CD4-positive, CD25-positive, alpha-beta regulatory T cell (primary cell): ENCODE results near the gene RNASEH2A. TPM values are rescaled to one million over a fixed set of nuclear protein-coding genes. Genes with fewer than 3 reads are reported as not detected.

Experiments
- ATAC-seq, 2 donors: fragments of 150-1000 bp; cut with Tn5 transposase; one replicate each; pipeline ENCODE4 v1.10.0; 2021; ENCODE audit warnings: low read depth in 2 of 2, moderate number of reproducible peaks in 2 of 2, moderate library complexity in 1 of 2
- DNase-seq, 3 donors: peaks; one replicate each; pipeline versions ENCODE4 v3.0.0 to v3.0.0-alpha.2; 2012 to 2022; ENCODE audit warnings: mixed read lengths in 1 of 3
- H3K27ac ChIP-seq: one replicate; pipeline ENCODE4 v1.7.0; 2013; ENCODE audit warnings: mild to moderate bottlenecking, low read length; ENCODE audit not compliant: insufficient read depth, poor library complexity, severe bottlenecking
- H3K27me3 ChIP-seq: one replicate; pipeline ENCODE4 v1.7.0; 2013; ENCODE audit warnings: low read length; ENCODE audit not compliant: control insufficient read depth, insufficient read depth
- H3K36me3 ChIP-seq: one replicate; pipeline ENCODE4 v1.7.0; 2013; ENCODE audit warnings: mild to moderate bottlenecking, low read length, moderate library complexity; ENCODE audit not compliant: control insufficient read depth, insufficient read depth
- H3K4me1 ChIP-seq: 2 replicates; pipeline ENCODE4 v1.7.0; 2013; ENCODE audit warnings: mild to moderate bottlenecking, low read length; ENCODE audit not compliant: insufficient read depth, control insufficient read depth, poor library complexity, severe bottlenecking
- H3K4me3 ChIP-seq: one replicate; pipeline ENCODE4 v1.7.0; 2013; ENCODE audit warnings: low read depth, mild to moderate bottlenecking, low read length, moderate library complexity
- H3K9me3 ChIP-seq, 2 experiments: 1 replicate in 1 of 2; 2 replicates in 1 of 2; pipeline ENCODE4 v1.7.0; 2013; ENCODE audit warnings: low read length in 2 of 2, mild to moderate bottlenecking in 1 of 2, moderate library complexity in 1 of 2; ENCODE audit not compliant: control insufficient read depth in 2 of 2
- H3K27ac Mint-ChIP-seq, 3 donors: one replicate each; pipeline ENCODE4 v1.8.0; 2020 to 2022; ENCODE audit warnings: mild to moderate bottlenecking in 3 of 3, mixed read lengths in 3 of 3, moderate library complexity in 2 of 3
- H3K27me3 Mint-ChIP-seq: one replicate; pipeline ENCODE4 v1.8.0; 2022; ENCODE audit warnings: mild to moderate bottlenecking, mixed read lengths
- H3K36me3 Mint-ChIP-seq: one replicate; pipeline ENCODE4 v1.8.0; 2020; ENCODE audit warnings: mixed read lengths
- H3K4me1 Mint-ChIP-seq, 4 donors: one replicate each; pipeline ENCODE4 v1.8.0; 2020 to 2022; ENCODE audit warnings: mixed read lengths in 4 of 4, mild to moderate bottlenecking in 1 of 4
- H3K4me3 Mint-ChIP-seq, 4 donors: one replicate each; pipeline ENCODE4 v1.8.0; 2020 to 2022; ENCODE audit warnings: mild to moderate bottlenecking in 4 of 4, mixed read lengths in 4 of 4, moderate library complexity in 3 of 4
- H3K9me3 Mint-ChIP-seq, 7 donors: one replicate each; pipeline ENCODE4 v1.8.0; 2020 to 2022; ENCODE audit warnings: mixed read lengths in 7 of 7, mild to moderate bottlenecking in 3 of 7, moderate library complexity in 2 of 7
- polyA plus RNA-seq, 4 donors: library from polyadenylated mRNA; unstranded; fragments of 300-500 nt; fragmentation: Illumina TruSeq; gene quantifications; one replicate each; pipeline ENCODE4 v1.2.3, GENCODE V29; 2021
- total RNA-seq: library from RNA; stranded (reverse); gene quantifications from one replicate; pipeline ENCODE4 v1.2.3, GENCODE V29; 2022

Gene RNASEH2A
- total and polyA plus RNA-seq, 5 donors from 2014 or later: 4.7 to 27.5 (median 22.9) TPM

- peak overlapping the region; percentile 95 to 100 (median 97) for H3K4me3 Mint-ChIP-seq
Observed at GRCh38 chr19:12792051-12792852, 14.1 kb upstream of the RNASEH2A start.

GRCh38 chr19:12792853-12793289 is 13.5 kb upstream of the RNASEH2A start:
- Histone ChIP-seq H3K36me3 (no peaks in the 10 kb centered on the region), H3K4me1 (peaks cover 56% of the 10 kb centered on the region), H3K27ac (peak overlapping the region; percentile 100), H3K9me3 (no peaks in the 10 kb centered on the region), H3K4me3 (peak overlapping the region; percentile 88), H3K27me3 (no peaks in the 10 kb centered on the region)
- Mint-ChIP-seq H3K36me3 (no peaks in the 10 kb centered on the region), H3K4me1 (peaks cover 9 to 47% (median 33%) of the 10 kb centered on the region in 4 donors), H3K4me3 (peak overlapping the region; percentile 95 to 100 (median 97)), H3K9me3 (peaks cover 0 to 14% (median 0%) of the 10 kb centered on the region in 7 donors), H3K27ac (peak overlapping the region; percentile 97 to 100 (median 98)), H3K27me3 (peaks cover 27% of the 10 kb centered on the region)
- DNase-seq: peak in 2 of 3 donors; percentile 26 to 37
- ATAC-seq: no peak

More at GRCh38 chr19:12792051-12792852, 14.1 kb upstream of the RNASEH2A start:
- Mint-ChIP-seq H3K27ac (peak overlapping the region; percentile 97 to 100 (median 98)), H3K4me1 (peaks cover 9 to 47% (median 33%) of the 10 kb centered on the region in 4 donors), H3K27me3 (peaks cover 27% of the 10 kb centered on the region), H3K36me3 (no peaks in the 10 kb centered on the region), H3K9me3 (peaks cover 0 to 14% (median 0%) of the 10 kb centered on the region in 7 donors)
- H3K9me3 ChIP-seq: no peaks in the 10 kb centered on the region
- H3K27me3 ChIP-seq: no peaks in the 10 kb centered on the region
- no peaks in the 10 kb centered on the region for H3K36me3 ChIP-seq
- DNase-seq: peak; percentile 59 to 91 (median 77)
- no peak for ATAC-seq
- H3K4me1 ChIP-seq: peaks cover 56% of the 10 kb centered on the region
- H3K27ac ChIP-seq: peak overlapping the region; percentile 100
- H3K4me3 ChIP-seq: peak overlapping the region; percentile 88

DNA sequence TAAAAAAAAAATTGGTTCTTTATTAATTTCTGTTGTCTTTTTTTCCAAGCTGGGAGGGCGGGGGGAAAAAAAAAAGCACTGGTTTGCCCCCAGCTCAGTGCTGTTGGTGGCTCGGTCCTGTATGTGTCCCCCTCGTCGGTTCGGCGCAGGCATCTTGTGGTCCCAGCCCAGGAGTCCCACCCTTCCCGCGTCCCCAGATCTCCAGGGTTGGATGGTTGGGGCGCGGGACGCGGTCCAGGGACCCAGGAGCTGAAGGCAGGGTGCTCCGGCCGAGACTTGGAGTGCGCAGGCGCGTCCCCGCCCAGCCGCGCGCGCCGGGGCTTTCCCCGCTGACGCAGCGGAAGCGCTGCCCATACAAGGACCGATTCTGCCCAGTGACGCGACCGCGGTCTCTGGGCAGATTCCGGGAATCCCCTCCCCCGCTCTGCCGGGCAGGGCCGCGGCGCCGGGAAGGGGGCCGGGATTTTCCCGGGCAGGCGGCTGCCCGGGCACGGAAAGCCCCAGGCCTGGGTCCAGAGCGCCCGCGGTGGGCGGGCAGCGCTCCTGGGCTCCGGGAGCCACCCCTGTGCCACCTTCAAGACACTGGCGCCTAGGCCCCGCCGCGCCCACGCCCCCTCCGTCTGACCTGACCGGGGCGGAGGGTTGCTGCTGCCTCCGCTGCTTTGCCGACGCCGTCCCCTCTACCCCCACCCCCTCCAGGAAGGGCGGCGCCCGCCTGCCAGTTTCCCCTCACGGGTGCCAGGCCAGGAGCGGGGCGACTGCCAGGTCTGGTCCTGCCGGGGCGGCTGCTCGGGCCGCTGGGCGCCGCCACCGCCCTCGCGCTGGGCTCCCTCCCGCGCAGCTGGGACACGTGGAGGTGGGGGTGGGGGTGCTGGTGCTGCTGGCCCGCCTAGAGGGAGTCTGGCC is 12.8 kb upstream of the RNASEH2A start:
- Mint-ChIP-seq H3K27me3 (peaks cover 27% of the 10 kb centered on the region), H3K9me3 (peaks cover 0 to 14% (median 0%) of the 10 kb centered on the region in 7 donors), H3K4me1 (peaks cover 9 to 47% (median 30%) of the 10 kb centered on the region in 4 donors), H3K27ac (peak overlapping the region; percentile 97 to 100 (median 98)), H3K36me3 (no peaks in the 10 kb centered on the region), H3K4me3 (peak overlapping the region; percentile 95 to 100 (median 97))
- no peaks in the 10 kb centered on the region for H3K27me3 ChIP-seq
- peak; percentile 90 to 97 (median 96) for DNase-seq
- ATAC-seq: peak; percentile 56
- peak overlapping the region; percentile 88 for H3K4me3 ChIP-seq
- H3K36me3 ChIP-seq: no peaks in the 10 kb centered on the region
- H3K9me3 ChIP-seq: no peaks in the 10 kb centered on the region
- peak overlapping the region; percentile 100 for H3K27ac ChIP-seq
- peaks cover 53% of the 10 kb centered on the region for H3K4me1 ChIP-seq

GRCh38 chr19:12794196-12794941 is 12.0 kb upstream of the RNASEH2A start:
- no peaks in the 10 kb centered on the region for H3K36me3 ChIP-seq
- peaks cover 9 to 42% (median 24%) of the 10 kb centered on the region in 4 donors for H3K4me1 Mint-ChIP-seq
- ATAC-seq: no peak
- peak overlapping the region; percentile 100 for H3K27ac ChIP-seq
- H3K9me3 Mint-ChIP-seq: peaks cover 0 to 14% (median 0%) of the 10 kb centered on the region in 7 donors
- H3K27me3 Mint-ChIP-seq: peaks cover 27% of the 10 kb centered on the region
- H3K4me3 Mint-ChIP-seq: peak overlapping the region; percentile 82 to 100 (median 97)
- H3K36me3 Mint-ChIP-seq: no peaks in the 10 kb centered on the region
- no peaks in the 10 kb centered on the region for H3K27me3 ChIP-seq
- peak in 1 of 3 donors; percentile 38 for DNase-seq
- peak overlapping the region; percentile 80 for H3K4me3 ChIP-seq
- H3K4me1 ChIP-seq: peaks cover 44% of the 10 kb centered on the region
- H3K9me3 ChIP-seq: no peaks in the 10 kb centered on the region
- peak overlapping the region; percentile 93 to 95 (median 94) for H3K27ac Mint-ChIP-seq

- ATAC-seq: no peak
- Histone ChIP-seq H3K9me3 (no peaks in the 10 kb centered on the region), H3K4me1 (peaks cover 42% of the 10 kb centered on the region), H3K27ac (peak overlapping the region; percentile 100), H3K4me3 (peak overlapping the region; percentile 80), H3K27me3 (no peaks in the 10 kb centered on the region), H3K36me3 (no peaks in the 10 kb centered on the region)
- H3K27ac Mint-ChIP-seq: peak overlapping the region; percentile 93 to 95 (median 94)
- peaks cover 0 to 14% (median 0%) of the 10 kb centered on the region in 7 donors for H3K9me3 Mint-ChIP-seq
- H3K36me3 Mint-ChIP-seq: peaks cover 3% of the 10 kb centered on the region
- peaks cover 9 to 42% (median 27%) of the 10 kb centered on the region in 4 donors for H3K4me1 Mint-ChIP-seq
- no peak for DNase-seq
- H3K27me3 Mint-ChIP-seq: peaks cover 27% of the 10 kb centered on the region
- H3K4me3 Mint-ChIP-seq: peak overlapping the region; percentile 82 to 100 (median 97)
Observed at GRCh38 chr19:12794971-12795381, 11.4 kb upstream of the RNASEH2A start.

GRCh38 chr19:12796146-12797071 is 10.0 kb upstream of the RNASEH2A start:
- peaks cover 43% of the 10 kb centered on the region for H3K4me1 ChIP-seq
- peak overlapping the region; percentile 83 to 89 (median 86) for H3K4me3 Mint-ChIP-seq
- peak overlapping the region; percentile 95 to 97 (median 95) for H3K27ac Mint-ChIP-seq
- peaks cover 9 to 43% (median 31%) of the 10 kb centered on the region in 4 donors for H3K4me1 Mint-ChIP-seq
- H3K27me3 ChIP-seq: no peaks in the 10 kb centered on the region
- H3K9me3 ChIP-seq: no peaks in the 10 kb centered on the region
- peak overlapping the region; percentile 66 for H3K27ac ChIP-seq
- peak in 1 of 2 donors; percentile 9 for ATAC-seq
- H3K27me3 Mint-ChIP-seq: peaks cover 19% of the 10 kb centered on the region
- no peaks in the 10 kb centered on the region for H3K36me3 ChIP-seq
- H3K9me3 Mint-ChIP-seq: peaks cover 0 to 11% (median 0%) of the 10 kb centered on the region in 7 donors
- peak overlapping the region; percentile 59 for H3K4me3 ChIP-seq
- H3K36me3 Mint-ChIP-seq: peaks cover 3% of the 10 kb centered on the region
- DNase-seq: peak; percentile 67 to 86 (median 84)
